ENCODE measurements around the gene NCBP2L.

Gene NCBP2L

GRCh38 chrX:107773906-107774435 lies 3.6 kb upstream of the NCBP2L start:
- Histone ChIP-seq H3K4me2 (ENCODE audit: low read length) (no peak overlapping the region), H3K36me3 (replicated peaks; ENCODE audit: low read depth, low read length) (no peaks in the 10 kb centered on the region), H3K27ac (ENCODE audit: low read length) (no peak overlapping the region), H2AFZ (ENCODE audit: low read depth, low read length) (no peak overlapping the region), H3K9ac (ENCODE audit: low read length) (no peak overlapping the region), H3K27me3 (ENCODE audit: low read depth, low read length) (no peaks in the 10 kb centered on the region), H3K4me1 (ENCODE audit: low read length) (peaks cover 4% of the 10 kb centered on the region), H3K9me3 (ENCODE audit: insufficient read depth, low read length) (no peaks in the 10 kb centered on the region), H3K4me3 (ENCODE audit: low read length) (no peak overlapping the region), H3K79me2 (ENCODE audit: low read length) (no peaks in the 10 kb centered on the region), H4K20me1 (ENCODE audit: insufficient read depth, low read length) (no peaks in the 10 kb centered on the region)
- TF ChIP-seq, protein P1, sequence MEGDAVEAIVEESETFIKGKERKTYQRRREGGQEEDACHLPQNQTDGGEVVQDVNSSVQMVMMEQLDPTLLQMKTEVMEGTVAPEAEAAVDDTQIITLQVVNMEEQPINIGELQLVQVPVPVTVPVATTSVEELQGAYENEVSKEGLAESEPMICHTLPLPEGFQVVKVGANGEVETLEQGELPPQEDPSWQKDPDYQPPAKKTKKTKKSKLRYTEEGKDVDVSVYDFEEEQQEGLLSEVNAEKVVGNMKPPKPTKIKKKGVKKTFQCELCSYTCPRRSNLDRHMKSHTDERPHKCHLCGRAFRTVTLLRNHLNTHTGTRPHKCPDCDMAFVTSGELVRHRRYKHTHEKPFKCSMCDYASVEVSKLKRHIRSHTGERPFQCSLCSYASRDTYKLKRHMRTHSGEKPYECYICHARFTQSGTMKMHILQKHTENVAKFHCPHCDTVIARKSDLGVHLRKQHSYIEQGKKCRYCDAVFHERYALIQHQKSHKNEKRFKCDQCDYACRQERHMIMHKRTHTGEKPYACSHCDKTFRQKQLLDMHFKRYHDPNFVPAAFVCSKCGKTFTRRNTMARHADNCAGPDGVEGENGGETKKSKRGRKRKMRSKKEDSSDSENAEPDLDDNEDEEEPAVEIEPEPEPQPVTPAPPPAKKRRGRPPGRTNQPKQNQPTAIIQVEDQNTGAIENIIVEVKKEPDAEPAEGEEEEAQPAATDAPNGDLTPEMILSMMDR (IDR thresholded peaks at IDR 0.05; ENCODE audit: low read depth, low read length): no peak
- TF ChIP-seq EZH2phosphoT487 (IDR thresholded peaks at IDR 0.05; ENCODE audit: low read depth): no peak

DNA sequence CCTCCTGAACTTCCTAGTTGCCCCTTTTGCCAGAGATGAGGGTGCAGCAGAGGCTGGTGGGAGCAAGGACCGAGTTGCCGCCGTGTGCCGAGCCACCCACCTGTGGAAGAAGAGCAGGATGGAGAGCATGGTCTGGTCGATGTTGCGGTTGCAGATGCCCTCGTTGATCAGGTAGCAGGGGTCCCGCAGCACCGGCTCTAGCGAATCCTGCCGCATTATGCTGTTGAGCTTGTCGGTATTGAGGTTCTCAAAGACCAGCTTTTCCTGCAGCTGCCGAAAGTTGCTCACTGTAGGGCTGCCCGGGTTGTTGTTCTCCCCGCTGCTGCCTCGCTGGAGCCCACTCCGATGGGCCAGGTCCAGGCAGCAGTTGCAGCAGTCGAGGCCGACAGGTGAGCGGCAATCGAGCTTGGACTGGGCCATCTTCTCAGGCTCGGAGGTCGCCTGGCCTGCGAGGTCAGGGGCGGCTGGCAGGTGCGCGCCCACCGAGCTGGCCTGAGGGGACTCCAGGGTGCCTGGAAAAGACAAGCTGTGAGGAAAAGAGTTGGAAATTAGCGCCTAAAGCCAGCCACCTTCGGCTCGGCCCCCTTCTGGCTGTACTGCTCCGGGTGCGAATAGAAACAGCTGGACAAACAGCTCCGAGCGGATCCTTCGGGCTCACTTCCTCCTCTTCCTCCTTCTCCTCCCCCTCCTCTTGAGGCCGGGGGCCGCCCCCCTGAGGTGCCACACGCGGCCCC lies 2.4 kb upstream of the NCBP2L start:
- H3K36me3 ChIP-seq (replicated peaks; ENCODE audit: low read depth, low read length): no peaks in the 10 kb centered on the region
- H3K79me2 ChIP-seq (ENCODE audit: low read length): no peaks in the 10 kb centered on the region
- peaks cover 4% of the 10 kb centered on the region for H3K4me1 ChIP-seq (ENCODE audit: low read length)
- H3K4me3 ChIP-seq (ENCODE audit: low read length): peak overlapping the region; percentile 77
- H3K4me2 ChIP-seq (ENCODE audit: low read length): peak overlapping the region; percentile 95
- H4K20me1 ChIP-seq (ENCODE audit: insufficient read depth, low read length): no peaks in the 10 kb centered on the region
- peak overlapping the region; percentile 71 for H2AFZ ChIP-seq (ENCODE audit: low read depth, low read length)
- H3K9ac ChIP-seq (ENCODE audit: low read length): peak overlapping the region; percentile 17; the same call in 1 of the 2 replicates
- no peak for TF ChIP-seq EZH2phosphoT487 (IDR thresholded peaks at IDR 0.05; ENCODE audit: low read depth)
- TF ChIP-seq, protein P1 (IDR thresholded peaks at IDR 0.05; ENCODE audit: low read depth, low read length): no peak
- H3K27ac ChIP-seq (ENCODE audit: low read length): no peak overlapping the region
- no peaks in the 10 kb centered on the region for H3K27me3 ChIP-seq (ENCODE audit: low read depth, low read length)
- H3K9me3 ChIP-seq (ENCODE audit: insufficient read depth, low read length): no peaks in the 10 kb centered on the region

DNA sequence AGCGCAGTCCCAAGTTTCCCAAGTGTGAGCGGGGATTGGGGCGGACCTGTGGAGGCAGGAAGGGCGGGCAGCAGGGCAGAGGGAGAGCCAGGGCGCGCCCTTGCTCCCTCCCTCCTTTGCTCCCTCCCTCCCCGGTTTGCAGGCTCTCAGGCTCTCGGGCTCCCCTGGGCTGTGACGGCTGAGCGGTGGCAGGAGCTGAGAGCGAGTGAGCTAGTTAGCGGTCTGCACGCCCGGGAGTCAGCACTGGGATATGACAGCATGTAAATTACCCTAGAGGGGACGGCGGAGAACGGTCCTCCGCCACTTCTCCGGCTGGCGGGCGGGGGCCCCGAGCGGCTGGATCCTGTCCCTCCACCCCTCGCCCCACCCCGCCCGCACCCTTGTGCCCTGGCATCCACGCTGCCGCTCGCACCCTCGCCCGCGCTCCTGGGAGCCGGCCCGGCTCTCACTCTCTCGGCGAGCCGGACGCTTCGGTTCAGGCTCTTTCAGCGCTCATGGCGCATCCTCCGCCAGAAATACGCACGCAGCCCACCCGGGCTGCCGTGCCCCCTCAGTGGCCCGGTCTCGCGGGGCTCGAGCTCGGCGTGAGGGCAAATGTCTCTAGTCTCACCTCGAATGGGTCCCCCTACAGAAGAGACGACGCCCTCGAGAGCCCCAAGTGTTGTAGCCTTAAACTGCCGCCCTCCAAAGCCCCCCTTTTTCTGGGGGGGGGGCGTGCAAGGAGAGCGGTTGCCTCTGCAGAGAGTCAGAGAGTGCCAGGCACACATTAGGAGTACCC lies 1.6 kb upstream of the NCBP2L start, which contains the start of gene TSC22D3:
Gene TSC22D3 (minus strand): TSS at position 54 of the 778 bp plus-strand sequence. CDS start 368 bp downstream, outside the sequence.
- H3K27me3 ChIP-seq (ENCODE audit: low read depth, low read length): no peaks in the 10 kb centered on the region
- peak within 1 kb of the TSS; percentile 96 for H2AFZ ChIP-seq (ENCODE audit: low read depth, low read length)
- peaks cover 4% of the 10 kb centered on the region for H3K4me1 ChIP-seq (ENCODE audit: low read length)
- H3K4me2 ChIP-seq (ENCODE audit: low read length): peak within 1 kb of the TSS; percentile 95
- no peak within 1 kb of the TSS for H3K27ac ChIP-seq (ENCODE audit: low read length)
- no peaks in the 10 kb centered on the region for H3K36me3 ChIP-seq (replicated peaks; ENCODE audit: low read depth, low read length)
- peak within 1 kb of the TSS; percentile 77 for H3K4me3 ChIP-seq (ENCODE audit: low read length)
- H3K9ac ChIP-seq (ENCODE audit: low read length): peak within 1 kb of the TSS; percentile 17; the same call in 1 of the 2 replicates
- no peaks in the 10 kb centered on the region for H3K79me2 ChIP-seq (ENCODE audit: low read length)
- H3K9me3 ChIP-seq (ENCODE audit: insufficient read depth, low read length): no peaks in the 10 kb centered on the region
- no peaks in the 10 kb centered on the region for H4K20me1 ChIP-seq (ENCODE audit: insufficient read depth, low read length)
- TF ChIP-seq, protein P1 (IDR thresholded peaks at IDR 0.05; ENCODE audit: low read depth, low read length): no peak
- no peak for TF ChIP-seq EZH2phosphoT487 (IDR thresholded peaks at IDR 0.05; ENCODE audit: low read depth)

All from OCI-LY3 (cell line).